Keratinocyte (primary cell): ENCODE results near the gene TAB3. TPM values are rescaled to one million over a fixed set of nuclear protein-coding genes. Genes with fewer than 3 reads are reported as not detected.

ENCODE experiments used
- DNase-seq: peaks from one replicate; pipeline ENCODE4 v3.0.0-alpha.2; 2011; ENCODE audit warnings: low read depth, missing footprints, low spot score
- FAIRE-seq: peaks from 2 replicates; lab custom pipeline; 2011; peaks lifted over from hg19 to GRCh38; lab: Jason Lieb, UNC
- H2AFZ ChIP-seq: 2 replicates; pipeline ENCODE4 v1.6.0; 2012; ENCODE audit warnings: low read length, control low read depth, inconsistent platforms; ENCODE audit not compliant: control insufficient read depth
- H3K27ac ChIP-seq: 2 replicates; pipeline ENCODE4 v1.5.1; 2011; ENCODE audit warnings: low read length; ENCODE audit not compliant: control insufficient read depth, insufficient read depth
- H3K27me3 ChIP-seq: 3 replicates; pipeline ENCODE4 v1.6.0; 2011; ENCODE audit warnings: low read length; ENCODE audit not compliant: control insufficient read depth, insufficient read depth; ENCODE audit errors: extremely low read depth
- H3K36me3 ChIP-seq, 2 experiments: 2 replicates in 1 of 2; 3 replicates in 1 of 2; pipeline ENCODE4 v1.5.1; 2011; ENCODE audit warnings: low read length in 2 of 2, mild to moderate bottlenecking in 1 of 2; ENCODE audit not compliant: control insufficient read depth in 2 of 2, insufficient read depth in 2 of 2; ENCODE audit errors: extremely low read depth in 1 of 2
- H3K4me1 ChIP-seq: 3 replicates; pipeline ENCODE4 v1.5.1; 2011; ENCODE audit warnings: low read length; ENCODE audit not compliant: control insufficient read depth, insufficient read depth; ENCODE audit errors: extremely low read depth
- H3K4me2 ChIP-seq: 3 replicates; pipeline ENCODE4 v1.6.0; 2011; ENCODE audit warnings: low read depth, low read length; ENCODE audit not compliant: control insufficient read depth, insufficient read depth; ENCODE audit errors: extremely low read depth
- H3K4me3 ChIP-seq, 3 experiments: fragments of 200-600 bp in 1 of 3; sonication (generic) in 1 of 3; 2 replicates in 2 of 3; 3 replicates in 1 of 3; pipeline ENCODE4 v1.5.1; 2011 to 2016; ENCODE audit warnings: low read length in 3 of 3, mild to moderate bottlenecking in 3 of 3, control low read depth in 2 of 3, inconsistent platforms in 1 of 3, low read depth in 1 of 3, mixed read lengths in 1 of 3, mixed run types in 1 of 3, moderate library complexity in 1 of 3; ENCODE audit not compliant: control insufficient read depth in 2 of 3, insufficient read depth in 2 of 3; ENCODE audit errors: extremely low read depth in 1 of 3
- H3K79me2 ChIP-seq: 2 replicates; pipeline ENCODE4 v1.6.0; 2012; ENCODE audit warnings: low read length; ENCODE audit not compliant: control insufficient read depth, insufficient read depth
- H3K9ac ChIP-seq: 3 replicates; pipeline ENCODE4 v1.6.0; 2011; ENCODE audit warnings: low read length; ENCODE audit not compliant: control insufficient read depth, insufficient read depth; ENCODE audit errors: extremely low read depth
- H3K9me1 ChIP-seq: 3 replicates; pipeline ENCODE4 v1.6.0; 2011; ENCODE audit warnings: low read length; ENCODE audit not compliant: control insufficient read depth, insufficient read depth; ENCODE audit errors: extremely low read depth
- H3K9me3 ChIP-seq: 2 replicates; pipeline ENCODE4 v1.5.1; 2012; ENCODE audit warnings: low read depth, low read length; ENCODE audit not compliant: control insufficient read depth
- H4K20me1 ChIP-seq: 3 replicates; pipeline ENCODE4 v1.6.0; 2011; ENCODE audit warnings: low read length; ENCODE audit not compliant: control insufficient read depth, insufficient read depth; ENCODE audit errors: extremely low read depth
- EZH2 ChIP-seq: IDR thresholded peaks from one replicate; pipeline ENCODE4 v1.6.1; 2012; ENCODE audit warnings: inconsistent platforms, mild to moderate bottlenecking, low read length, moderate library complexity
- dilution Hi-C: fragments of 300-500 bp; cut with MboI; formaldehyde crosslinking; loops from one replicate; pipeline ENCODE4 v1.7.0; 2020; ENCODE audit warnings: low sequenced_read_pairs; ENCODE audit not compliant: extremely low pct_ligation_motif_present
- polyA plus RNA-seq, 5 experiments: library from polyadenylated mRNA; depleted of rRNA in 3 of 5; stranded (reverse) in 3 of 5; stranded (forward) in 1 of 5; unstranded in 1 of 5; fragments of >200 nt; gene quantifications; 1 replicate in 1 of 5; 2 replicates in 3 of 5; 3 replicates in 1 of 5; pipeline versions ENCODE4 v1.2.1 to v1.2.3, GENCODE V29; 2011 to 2012; ENCODE audit warnings: missing spikeins in 2 of 5, low read depth in 1 of 5, low replicate concordance in 1 of 5
- TF ChIP-seq, protein P1 (sequence below), 3 experiments: IDR thresholded peaks in 1 of 3; conservative IDR thresholded peaks in 1 of 3; optimal IDR thresholded peaks in 1 of 3; 2 replicates in 2 of 3; 3 replicates in 1 of 3; pipeline versions ENCODE3 to v1.5.1; 2011; ENCODE audit warnings: low read length in 3 of 3, mild to moderate bottlenecking in 3 of 3, moderate library complexity in 2 of 3, control low read depth in 1 of 3, inconsistent platforms in 1 of 3; ENCODE audit not compliant: insufficient read depth in 2 of 3; ENCODE audit errors: extremely low read depth in 1 of 3

The TAB3 gene
- polyA plus RNA-seq, 1 donor (not counting 4 experiments of a cell fraction or from before 2014, with no cell fraction given) = 25.5 TPM

DNA sequence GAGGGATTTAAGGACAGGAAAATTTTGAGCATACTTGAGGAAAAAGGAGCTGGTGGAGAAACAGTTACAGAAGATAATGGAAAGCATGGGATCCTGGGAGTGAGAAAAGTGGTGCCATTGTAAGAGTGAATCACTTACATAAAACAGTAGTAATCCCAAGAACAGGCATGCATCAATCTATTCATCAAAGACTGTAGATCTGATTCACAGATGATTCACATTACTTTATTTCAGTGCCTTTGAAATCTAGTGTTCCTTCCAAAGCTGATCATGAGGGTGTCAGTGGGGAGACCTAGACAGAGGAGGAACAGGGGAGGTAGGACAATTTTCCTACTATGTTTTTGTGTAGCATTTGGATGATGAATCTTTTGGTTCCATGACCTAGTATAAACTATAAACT is 102.7 kb downstream of the TAB3 start:
- no peak overlapping the region for H3K9ac ChIP-seq
- H3K27ac ChIP-seq = no peak overlapping the region
- H3K4me1 ChIP-seq = no peaks in the 10 kb centered on the region
- no peaks in the 10 kb centered on the region for H3K36me3 ChIP-seq
- DNase-seq (no peak), FAIRE-seq (peak; percentile 41)
- H2AFZ ChIP-seq = no peak overlapping the region
- no peak overlapping the region for H3K4me3 ChIP-seq
- H4K20me1 ChIP-seq = no peaks in the 10 kb centered on the region
- peaks cover 15% of the 10 kb centered on the region for H3K9me3 ChIP-seq
- H3K27me3 ChIP-seq = no peaks in the 10 kb centered on the region
- H3K9me1 ChIP-seq = no peaks in the 10 kb centered on the region
- no peaks in the 10 kb centered on the region for H3K79me2 ChIP-seq
- TF ChIP-seq, protein P1, sequence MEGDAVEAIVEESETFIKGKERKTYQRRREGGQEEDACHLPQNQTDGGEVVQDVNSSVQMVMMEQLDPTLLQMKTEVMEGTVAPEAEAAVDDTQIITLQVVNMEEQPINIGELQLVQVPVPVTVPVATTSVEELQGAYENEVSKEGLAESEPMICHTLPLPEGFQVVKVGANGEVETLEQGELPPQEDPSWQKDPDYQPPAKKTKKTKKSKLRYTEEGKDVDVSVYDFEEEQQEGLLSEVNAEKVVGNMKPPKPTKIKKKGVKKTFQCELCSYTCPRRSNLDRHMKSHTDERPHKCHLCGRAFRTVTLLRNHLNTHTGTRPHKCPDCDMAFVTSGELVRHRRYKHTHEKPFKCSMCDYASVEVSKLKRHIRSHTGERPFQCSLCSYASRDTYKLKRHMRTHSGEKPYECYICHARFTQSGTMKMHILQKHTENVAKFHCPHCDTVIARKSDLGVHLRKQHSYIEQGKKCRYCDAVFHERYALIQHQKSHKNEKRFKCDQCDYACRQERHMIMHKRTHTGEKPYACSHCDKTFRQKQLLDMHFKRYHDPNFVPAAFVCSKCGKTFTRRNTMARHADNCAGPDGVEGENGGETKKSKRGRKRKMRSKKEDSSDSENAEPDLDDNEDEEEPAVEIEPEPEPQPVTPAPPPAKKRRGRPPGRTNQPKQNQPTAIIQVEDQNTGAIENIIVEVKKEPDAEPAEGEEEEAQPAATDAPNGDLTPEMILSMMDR (optimal IDR thresholded peaks at IDR 0.05 in 1 of 3, IDR thresholded peaks at IDR 0.05 in 1 of 3, conservative IDR thresholded peaks at IDR 0.05 in 1 of 3; ENCODE audit: extremely low read depth in 1 of 3, insufficient read depth in 2 of 3, low read length in 3 of 3) = no peak
- TF ChIP-seq EZH2 = no peak
- dilution Hi-C loops = no loop called here
- H3K4me2 ChIP-seq = no peak overlapping the region

DNA sequence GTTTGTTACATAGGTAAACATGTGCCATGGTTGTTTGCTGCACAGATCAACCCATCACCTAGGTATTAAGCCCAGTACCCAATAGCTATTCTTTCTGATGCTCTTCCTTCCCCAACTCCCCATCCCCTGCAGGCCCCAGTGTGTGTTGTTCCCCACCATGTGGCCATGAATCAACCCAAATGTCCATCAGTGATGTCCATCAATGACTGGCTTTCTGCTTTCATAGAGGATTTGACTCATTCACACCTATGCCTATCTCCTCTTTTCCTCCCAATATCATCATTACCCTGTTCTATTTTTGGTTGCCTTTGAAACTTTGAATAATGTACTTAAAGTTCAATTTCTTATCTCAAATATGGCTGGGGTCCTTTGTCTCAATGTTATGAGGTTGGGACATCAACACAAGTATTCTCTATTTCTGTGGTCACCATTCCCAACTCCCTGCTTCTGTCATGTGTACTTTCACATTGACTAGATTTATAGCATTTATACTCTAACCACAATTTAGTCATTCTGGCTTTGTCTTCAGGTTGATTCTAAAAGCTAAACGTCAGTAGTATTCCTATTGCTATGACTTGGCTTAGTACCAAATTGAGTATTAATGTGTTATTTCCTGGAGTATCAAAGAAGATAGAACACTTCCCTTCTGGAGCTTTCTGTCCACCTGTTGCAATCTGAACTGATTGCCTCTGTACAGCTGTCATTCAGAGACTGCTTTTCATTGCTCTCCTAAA is 107.2 kb downstream of the TAB3 start:
- DNase-seq = no peak
- TF ChIP-seq, protein P1 (optimal IDR thresholded peaks at IDR 0.05 in 1 of 3, IDR thresholded peaks at IDR 0.05 in 1 of 3, conservative IDR thresholded peaks at IDR 0.05 in 1 of 3; ENCODE audit: extremely low read depth in 1 of 3, insufficient read depth in 2 of 3, low read length in 3 of 3) = no peak
- TF ChIP-seq EZH2 = no peak
- no peak overlapping the region for H2AFZ ChIP-seq
- H3K36me3 ChIP-seq = no peaks in the 10 kb centered on the region
- H3K9me3 ChIP-seq = no peaks in the 10 kb centered on the region
- H3K27me3 ChIP-seq = no peaks in the 10 kb centered on the region
- H3K9me1 ChIP-seq = no peaks in the 10 kb centered on the region
- no peaks in the 10 kb centered on the region for H4K20me1 ChIP-seq
- no peaks in the 10 kb centered on the region for H3K4me1 ChIP-seq
- no peak overlapping the region for H3K4me2 ChIP-seq
- dilution Hi-C loops = no loop called here
- FAIRE-seq = no peak
- H3K27ac ChIP-seq = no peak overlapping the region
- no peak overlapping the region for H3K4me3 ChIP-seq
- H3K79me2 ChIP-seq = no peaks in the 10 kb centered on the region
- H3K9ac ChIP-seq = no peak overlapping the region
